HUES6 (cell line): Measurements from ENCODE around the gene MLLT6.

Experiments
- H3K27ac ChIP-seq: 2 replicates; pipeline ENCODE4 v1.7.0; 2013; ENCODE audit warnings: low read depth, mild to moderate bottlenecking, low read length, inconsistent platforms
- H3K27me3 ChIP-seq: 2 replicates; pipeline ENCODE4 v1.6.1; 2013; ENCODE audit warnings: low read length; ENCODE audit not compliant: control insufficient read depth, insufficient read depth
- H3K36me3 ChIP-seq: 2 replicates; pipeline ENCODE4 v1.6.1; 2013; ENCODE audit warnings: low read length; ENCODE audit not compliant: control insufficient read depth, insufficient read depth
- H3K4me1 ChIP-seq: 2 replicates; pipeline ENCODE4 v1.6.1; 2013; ENCODE audit warnings: low read length; ENCODE audit not compliant: control insufficient read depth, insufficient read depth
- H3K4me3 ChIP-seq: 2 replicates; pipeline ENCODE4 v1.5.1; 2013; ENCODE audit warnings: low read depth, low read length
- H3K9ac ChIP-seq: one replicate; pipeline ENCODE4 v1.6.1; 2013; ENCODE audit warnings: mild to moderate bottlenecking, low read length
- H3K9me3 ChIP-seq: 2 replicates; pipeline ENCODE4 v1.6.1; 2013; ENCODE audit warnings: low read depth, low read length; ENCODE audit not compliant: control insufficient read depth, insufficient read depth

Gene MLLT6

DNA sequence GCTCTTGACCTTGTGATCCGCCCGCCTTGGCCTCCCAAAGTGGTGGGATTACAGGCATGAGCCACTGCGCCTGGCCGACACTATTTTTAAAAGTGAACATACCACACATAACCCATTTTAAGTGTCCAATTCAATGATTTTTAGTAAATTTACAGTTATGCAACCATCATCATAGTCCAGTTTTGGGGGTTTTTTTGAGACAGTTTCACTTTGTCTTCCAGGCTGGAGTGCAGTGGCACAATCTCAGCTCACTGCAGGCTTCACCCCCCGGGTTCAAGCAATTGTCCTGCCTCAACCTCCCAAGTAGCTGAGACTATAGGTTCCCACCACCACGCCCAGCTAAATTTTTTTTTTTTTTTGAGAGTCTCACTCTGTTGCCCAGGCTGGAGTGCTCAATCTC is 27.3 kb upstream of the MLLT6 start:
- peaks cover 19% of the 10 kb centered on the region for H3K4me1 ChIP-seq
- H3K9ac ChIP-seq = no peak overlapping the region
- H3K27me3 ChIP-seq = peaks cover 40% of the 10 kb centered on the region
- no peaks in the 10 kb centered on the region for H3K36me3 ChIP-seq
- H3K4me3 ChIP-seq = no peak overlapping the region
- H3K27ac ChIP-seq = no peak overlapping the region
- H3K9me3 ChIP-seq = no peaks in the 10 kb centered on the region

- no peak overlapping the region for H3K4me3 ChIP-seq
- no peak overlapping the region for H3K27ac ChIP-seq
- H3K27me3 ChIP-seq = peaks cover 18% of the 10 kb centered on the region
- no peak overlapping the region for H3K9ac ChIP-seq
- no peaks in the 10 kb centered on the region for H3K36me3 ChIP-seq
- peaks cover 9% of the 10 kb centered on the region; the same call in 1 of the 2 replicates for H3K4me1 ChIP-seq
- H3K9me3 ChIP-seq = no peaks in the 10 kb centered on the region
These were observed 24.0 kb upstream of the MLLT6 start for GRCh38 chr17:38681096-38681495.

DNA sequence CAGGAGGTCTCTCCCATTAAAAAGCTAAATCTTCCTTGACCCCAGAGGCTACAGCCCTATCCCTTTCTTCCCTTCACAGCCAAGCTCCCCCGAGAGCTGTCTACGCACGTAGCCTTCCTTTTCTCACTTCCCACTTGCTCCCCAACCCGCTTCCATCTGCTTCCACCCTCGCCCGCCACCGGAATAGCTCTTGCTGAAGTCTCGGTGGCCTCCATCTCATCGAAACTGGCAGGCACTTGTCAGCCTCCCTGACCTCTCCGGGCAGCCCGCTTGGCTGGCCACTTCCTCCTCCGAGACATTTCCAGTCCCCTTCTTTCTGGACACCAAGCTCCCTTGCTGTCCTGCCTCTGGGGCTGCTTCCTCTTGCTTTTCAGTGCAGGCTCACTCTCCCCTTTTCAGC is 19.6 kb upstream of the MLLT6 start:
- Histone ChIP-seq H3K36me3 (no peaks in the 10 kb centered on the region), H3K9me3 (no peaks in the 10 kb centered on the region), H3K9ac (no peak overlapping the region), H3K4me3 (no peak overlapping the region), H3K27me3 (peaks cover 10% of the 10 kb centered on the region), H3K27ac (no peak overlapping the region), H3K4me1 (no peaks in the 10 kb centered on the region)

DNA sequence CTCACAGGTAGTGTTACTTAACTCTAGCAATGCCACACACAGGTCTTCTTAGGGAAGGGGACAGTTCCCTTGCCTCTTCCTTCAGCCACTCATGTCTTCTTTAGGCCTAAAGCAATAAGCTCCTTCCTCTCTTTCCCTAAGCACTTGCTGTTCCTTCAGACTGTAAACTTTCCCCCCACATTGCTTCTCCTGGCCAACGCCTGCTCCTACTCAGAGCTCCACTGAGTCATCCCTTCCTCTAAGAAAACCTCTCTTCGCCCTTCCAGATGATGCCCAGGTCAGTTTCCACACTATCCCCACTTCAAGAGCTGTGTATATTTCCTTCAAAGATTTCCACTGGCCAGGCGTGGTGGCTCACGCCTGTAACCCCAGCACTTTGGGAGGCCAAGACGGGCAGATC is 17.8 kb upstream of the MLLT6 start:
- no peak overlapping the region for H3K4me3 ChIP-seq
- no peaks in the 10 kb centered on the region for H3K4me1 ChIP-seq
- H3K27ac ChIP-seq = no peak overlapping the region
- peaks cover 10% of the 10 kb centered on the region for H3K27me3 ChIP-seq
- no peaks in the 10 kb centered on the region for H3K9me3 ChIP-seq
- no peak overlapping the region for H3K9ac ChIP-seq
- no peaks in the 10 kb centered on the region for H3K36me3 ChIP-seq

DNA sequence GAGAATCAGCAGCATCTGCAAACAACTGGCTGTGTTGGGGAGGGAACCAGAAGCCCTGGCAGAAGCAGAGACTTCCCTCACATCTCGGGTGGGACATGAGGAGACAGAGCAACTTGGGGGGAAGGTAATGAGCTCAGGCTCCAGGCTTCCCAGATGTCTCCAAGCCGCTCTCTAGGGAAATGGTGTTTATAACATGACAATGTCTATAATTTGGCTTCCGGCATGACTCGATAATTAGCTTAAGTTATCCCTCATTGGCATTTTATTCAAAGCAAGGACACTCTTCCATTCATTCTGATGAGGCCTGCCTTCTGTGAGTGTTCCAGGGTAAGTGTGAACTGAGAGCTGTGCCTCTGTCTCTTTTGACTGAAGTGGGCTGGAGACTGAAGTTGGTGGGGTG is 14.7 kb upstream of the MLLT6 start:
- H3K27ac ChIP-seq = no peak overlapping the region
- no peaks in the 10 kb centered on the region for H3K36me3 ChIP-seq
- H3K4me1 ChIP-seq = no peaks in the 10 kb centered on the region
- no peak overlapping the region for H3K9ac ChIP-seq
- H3K9me3 ChIP-seq = no peaks in the 10 kb centered on the region
- H3K27me3 ChIP-seq = peaks cover 12% of the 10 kb centered on the region
- no peak overlapping the region for H3K4me3 ChIP-seq

DNA sequence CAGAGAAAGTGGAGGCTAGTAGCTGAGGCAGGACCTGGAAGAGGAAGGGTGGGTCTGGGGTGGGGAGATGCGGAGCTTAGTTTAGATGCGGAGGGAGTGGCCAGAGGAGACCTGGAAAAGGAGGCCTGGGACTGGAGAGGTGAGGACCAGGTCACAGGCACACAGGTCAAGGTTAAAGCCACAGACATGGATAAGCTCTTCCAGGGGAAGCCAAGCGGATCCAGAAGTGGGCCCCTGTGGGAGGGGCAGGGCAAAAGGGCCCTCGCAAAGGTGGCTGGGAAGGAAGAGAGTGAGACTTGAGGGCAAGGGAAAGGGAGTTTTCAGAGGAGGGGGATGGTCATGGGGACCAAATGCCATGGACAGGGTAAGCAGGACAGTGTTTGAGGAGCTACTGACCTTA is 13.9 kb upstream of the MLLT6 start:
- Histone ChIP-seq H3K9ac (no peak overlapping the region), H3K27ac (no peak overlapping the region), H3K9me3 (no peaks in the 10 kb centered on the region), H3K4me3 (no peak overlapping the region), H3K4me1 (no peaks in the 10 kb centered on the region), H3K36me3 (no peaks in the 10 kb centered on the region), H3K27me3 (peaks cover 5% of the 10 kb centered on the region; the same call in 1 of the 2 replicates)

- no peaks in the 10 kb centered on the region for H3K9me3 ChIP-seq
- no peak overlapping the region for H3K9ac ChIP-seq
- peaks cover 23% of the 10 kb centered on the region for H3K27me3 ChIP-seq
- no peak overlapping the region for H3K4me3 ChIP-seq
- no peaks in the 10 kb centered on the region for H3K36me3 ChIP-seq
- H3K27ac ChIP-seq = no peak overlapping the region
- no peaks in the 10 kb centered on the region; the same call in 1 of the 2 replicates for H3K4me1 ChIP-seq
These were observed 11.3 kb upstream of the MLLT6 start for GRCh38 chr17:38693700-38694329.

DNA sequence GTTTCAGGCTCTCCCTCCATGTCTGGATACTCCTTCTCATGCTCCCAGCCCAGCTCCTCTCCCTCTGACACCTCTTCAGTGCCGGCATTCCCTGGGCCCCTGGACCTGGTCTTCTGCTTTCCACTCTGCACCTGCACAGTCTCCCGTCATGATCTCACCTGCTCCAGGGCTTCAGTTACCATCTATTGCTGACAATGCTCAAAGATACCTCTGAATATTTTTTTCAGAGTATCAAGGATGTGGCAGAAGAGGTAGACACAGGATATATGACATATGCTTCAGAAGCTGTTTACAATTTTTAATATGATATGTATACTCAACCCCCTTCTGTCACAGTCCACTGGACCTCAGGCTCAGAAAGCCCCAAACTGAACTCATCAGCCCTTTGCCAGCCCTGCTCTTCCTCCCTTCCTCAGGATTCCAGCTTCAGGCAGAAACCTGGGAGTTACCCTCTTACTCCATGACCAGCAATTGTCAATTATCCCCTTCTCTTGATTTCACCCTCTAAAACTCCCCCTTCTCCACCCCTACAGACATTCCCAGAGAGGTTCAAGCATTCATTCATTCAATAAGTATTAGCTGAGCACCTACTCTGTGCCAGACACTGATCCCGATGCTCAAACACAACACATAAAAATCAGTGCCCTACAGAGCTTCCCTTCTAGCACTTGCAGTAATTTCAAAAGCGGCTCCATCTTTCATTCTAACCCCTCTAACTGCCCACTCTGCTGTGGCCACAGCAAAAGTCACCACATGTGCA is 7.8 kb upstream of the MLLT6 start:
- Histone ChIP-seq H3K36me3 (no peaks in the 10 kb centered on the region), H3K9ac (no peak overlapping the region), H3K4me1 (peaks cover 10% of the 10 kb centered on the region), H3K4me3 (no peak overlapping the region), H3K27ac (no peak overlapping the region), H3K9me3 (no peaks in the 10 kb centered on the region), H3K27me3 (peaks cover 51% of the 10 kb centered on the region)

DNA sequence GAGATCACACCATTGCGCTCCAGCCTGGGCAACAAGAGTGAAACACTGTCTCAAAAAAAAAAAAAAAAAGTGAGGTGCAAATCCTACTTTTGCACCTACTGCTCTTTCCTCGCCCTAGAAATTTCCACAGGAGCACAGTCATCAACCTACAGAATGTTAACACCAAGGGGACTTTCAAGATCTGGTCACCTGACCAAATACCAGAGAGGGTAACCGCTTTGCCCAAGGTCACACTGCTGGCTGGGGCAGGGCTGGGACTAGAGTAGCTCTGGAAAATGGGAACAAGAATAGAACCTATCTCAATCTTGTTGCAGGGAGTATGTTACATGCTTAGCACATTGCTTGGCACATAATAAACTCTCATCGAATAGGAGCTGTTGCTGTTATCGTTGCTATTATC is 6.3 kb upstream of the MLLT6 start:
- peaks cover 62% of the 10 kb centered on the region for H3K27me3 ChIP-seq

GRCh38 chr17:38701504-38702165 is 3.4 kb upstream of the MLLT6 start:
- peaks cover 31% of the 10 kb centered on the region for H3K4me1 ChIP-seq
- H3K36me3 ChIP-seq = no peaks in the 10 kb centered on the region
- H3K27ac ChIP-seq = no peak overlapping the region
- H3K9me3 ChIP-seq = no peaks in the 10 kb centered on the region
- H3K9ac ChIP-seq = peak overlapping the region; percentile 50
- peak overlapping the region; percentile 59 for H3K4me3 ChIP-seq
- H3K27me3 ChIP-seq = peaks cover 73% of the 10 kb centered on the region

More for the DNA sequence above, 6.3 kb upstream of the MLLT6 start:
- no peaks in the 10 kb centered on the region for H3K9me3 ChIP-seq
- H3K27ac ChIP-seq = no peak overlapping the region
- no peak overlapping the region for H3K4me3 ChIP-seq
- peaks cover 23% of the 10 kb centered on the region for H3K4me1 ChIP-seq
- no peak overlapping the region for H3K9ac ChIP-seq
- no peaks in the 10 kb centered on the region for H3K36me3 ChIP-seq
